SK-N-SH (cell line): Measurements from ENCODE around the gene CLASP2. TPM values are rescaled to one million over a fixed set of nuclear protein-coding genes. Genes with fewer than 3 reads are reported as not detected.

Experiments
- CTCF ChIA-PET: fragments of 300-600, 350-600 bp; formaldehyde crosslinking; extraction: SDS; loops from one replicate; lab custom pipeline; 2021; lab: Yijun Ruan, JAX
- POLR2A ChIA-PET: fragments of 350-600 bp; sonication (Branson Sonifier 250); formaldehyde crosslinking; extraction: SDS; loops from one replicate; lab custom pipeline; 2020; ENCODE audit warnings: antibody characterized with exemption, inconsistent platforms; lab: Yijun Ruan, JAX
- DNase-seq: peaks from one replicate; pipeline ENCODE4 v3.0.0; 2012
- H2AFZ ChIP-seq: fragments of 200-600 bp; sonication (generic); 2 replicates; pipeline ENCODE4 v1.8.1; 2016; ENCODE audit warnings: antibody characterized with exemption, mild to moderate bottlenecking, low read depth
- H3F3A ChIP-seq: fragments of 200-600 bp; sonication (generic); replicated peaks from 2 replicates; pipeline ENCODE3; 2016; ENCODE audit warnings: antibody characterized with exemption, mild to moderate bottlenecking; ENCODE audit not compliant: insufficient read depth
- H3K27ac ChIP-seq, 2 experiments: fragments of 200-500 bp in 1 of 2; fragments of 200-600 bp in 1 of 2; sonication (Bioruptor generic) in 1 of 2; sonication (generic), shearing (Covaris generic) in 1 of 2; 2 replicates each; pipeline versions ENCODE4 v1.5.1 to v1.6.1; 2014 to 2016; ENCODE audit warnings: low read depth in 2 of 2, inconsistent platforms in 1 of 2, low read length in 1 of 2, mild to moderate bottlenecking in 1 of 2, mixed read lengths in 1 of 2
- H3K27me3 ChIP-seq: fragments of 200-600 bp; sonication (generic), shearing (Covaris generic); 2 replicates; pipeline ENCODE4 v1.6.1; 2016; ENCODE audit warnings: mixed run types; ENCODE audit not compliant: insufficient read depth
- H3K36me3 ChIP-seq, 2 experiments: fragments of 200-500 bp in 1 of 2; fragments of 200-600 bp in 1 of 2; sonication (Bioruptor generic) in 1 of 2; sonication (generic) in 1 of 2; replicated peaks in 1 of 2; 2 replicates each; pipeline versions ENCODE3 to v1.5.1; 2014 to 2016; ENCODE audit warnings: low read length in 1 of 2, mild to moderate bottlenecking in 1 of 2; ENCODE audit not compliant: insufficient read depth in 2 of 2, control insufficient read depth in 1 of 2
- H3K4me1 ChIP-seq, 2 experiments: fragments of 200-500 bp in 1 of 2; fragments of 200-600 bp in 1 of 2; sonication (Bioruptor generic) in 1 of 2; sonication (generic), shearing (Covaris generic) in 1 of 2; 2 replicates each; pipeline versions ENCODE4 v1.5.1 to v1.6.1; 2014 to 2016; ENCODE audit warnings: low read depth in 1 of 2, low read length in 1 of 2, mixed run types in 1 of 2; ENCODE audit not compliant: insufficient read depth in 2 of 2, control insufficient read depth in 1 of 2
- H3K4me2 ChIP-seq: fragments of 200-600 bp; sonication (generic), shearing (Covaris generic); 2 replicates; pipeline ENCODE4 v1.6.1; 2017; ENCODE audit warnings: mixed run types
- H3K4me3 ChIP-seq, 2 experiments: fragments of 200-500 bp in 1 of 2; fragments of 200-600 bp in 1 of 2; sonication (Bioruptor generic) in 1 of 2; sonication (generic), shearing (Covaris generic) in 1 of 2; 2 replicates each; pipeline versions ENCODE4 v1.5.1 to v1.8.1; 2014 to 2016; ENCODE audit warnings: low read depth in 2 of 2, inconsistent platforms in 1 of 2, low read length in 1 of 2, mild to moderate bottlenecking in 1 of 2, mixed read lengths in 1 of 2, moderate library complexity in 1 of 2
- H3K79me2 ChIP-seq: fragments of 200-600 bp; sonication (generic); 2 replicates; pipeline ENCODE4 v1.8.1; 2017; ENCODE audit warnings: mild to moderate bottlenecking; ENCODE audit not compliant: insufficient read depth
- H3K9ac ChIP-seq: fragments of 200-600 bp; sonication (generic); 2 replicates; pipeline ENCODE4 v1.6.1; 2017; ENCODE audit warnings: mixed run types
- H3K9me2 ChIP-seq: fragments of 200-600 bp; sonication (generic); 2 replicates; pipeline ENCODE4 v1.6.1; 2017; ENCODE audit warnings: mixed run types
- H3K9me3 ChIP-seq: fragments of 200-600 bp; sonication (generic); 2 replicates; pipeline ENCODE4 v1.6.1; 2017; ENCODE audit warnings: mixed run types, mild to moderate bottlenecking, moderate library complexity
- H4K20me1 ChIP-seq: fragments of 200-600 bp; sonication (generic); 2 replicates; pipeline ENCODE4 v1.6.1; 2017; ENCODE audit warnings: mild to moderate bottlenecking, mixed run types; ENCODE audit not compliant: insufficient read depth
- CHD2 ChIP-seq: fragments of 150-350 bp; IDR thresholded peaks from 2 replicates; pipeline ENCODE4 v1.6.1; 2018; ENCODE audit warnings: low read length; ENCODE audit not compliant: partially characterized antibody
- EP300 ChIP-seq, 2 experiments: IDR thresholded peaks; 2 replicates each; pipeline versions ENCODE4 v1.4.0 to v1.6.1; 2012; ENCODE audit warnings: borderline replicate concordance in 1 of 2, low read depth in 1 of 2, low read length in 1 of 2
- FOSL2 ChIP-seq: IDR thresholded peaks from 2 replicates; pipeline ENCODE4 v1.4.0; 2012; ENCODE audit warnings: low read depth, mild to moderate bottlenecking, moderate library complexity, borderline replicate concordance
- FOXM1 ChIP-seq: IDR thresholded peaks from 2 replicates; pipeline ENCODE4 v1.4.0; 2012; ENCODE audit warnings: low read depth, mild to moderate bottlenecking
- GABPA ChIP-seq: IDR thresholded peaks from 2 replicates; pipeline ENCODE4 v1.4.0; 2012; ENCODE audit warnings: low read depth, mild to moderate bottlenecking
- GATA2 ChIP-seq: sonication (generic); formaldehyde crosslinking; IDR thresholded peaks from 2 replicates; pipeline ENCODE4 v1.5.0; 2020; ENCODE audit warnings: mild to moderate bottlenecking, missing genetic modification reagents
- IRF3 ChIP-seq: fragments of 150-350 bp; IDR thresholded peaks from 2 replicates; pipeline ENCODE4 v1.6.1; 2016; ENCODE audit warnings: mild to moderate bottlenecking, low read depth, low read length
- JUND ChIP-seq: IDR thresholded peaks from 2 replicates; pipeline ENCODE4 v1.4.0; 2012
- POLR2AphosphoS5 ChIP-seq: IDR thresholded peaks from 2 replicates; pipeline ENCODE4 v1.6.1; 2012; ENCODE audit warnings: low read depth, low read length
- RAD21 ChIP-seq: IDR thresholded peaks from 2 replicates; pipeline ENCODE4 v1.6.1; 2012; ENCODE audit warnings: mild to moderate bottlenecking, low read length
- RFX5 ChIP-seq: IDR thresholded peaks from 2 replicates; pipeline ENCODE4 v1.6.1; 2012; ENCODE audit warnings: mild to moderate bottlenecking, improper control_type of control experiment, low read length
- SMC3 ChIP-seq: IDR thresholded peaks from 2 replicates; pipeline ENCODE4 v1.6.1; 2012; ENCODE audit warnings: low read depth, low read length, improper control_type of control experiment
- TAF1 ChIP-seq: IDR thresholded peaks from 2 replicates; pipeline ENCODE4 v1.6.1; 2012; ENCODE audit warnings: low read depth, mild to moderate bottlenecking, low read length, moderate library complexity, borderline replicate concordance
- TCF12 ChIP-seq: IDR thresholded peaks from 2 replicates; pipeline ENCODE4 v1.4.0; 2012
- TEAD4 ChIP-seq: IDR thresholded peaks from 2 replicates; pipeline ENCODE4 v1.4.0; 2012; ENCODE audit warnings: mild to moderate bottlenecking, borderline replicate concordance; ENCODE audit not compliant: insufficient read depth
- USF2 ChIP-seq: fragments of 150-350 bp; IDR thresholded peaks from 2 replicates; pipeline ENCODE4 v1.6.1; 2017; ENCODE audit warnings: antibody characterized with exemption, low read length, low read depth, borderline replicate concordance
- YY1 ChIP-seq: IDR thresholded peaks from 2 replicates; pipeline ENCODE4 v1.4.0; 2012; ENCODE audit warnings: low read depth, mild to moderate bottlenecking
- WGBS: methylation state at CpG from one replicate; pipeline ENCODE4 v1.1.6; 2017; ENCODE audit warnings: low lambda C conversion rate; 5-methylcytosine and 5-hydroxymethylcytosine counted together
- polyA plus RNA-seq, 3 experiments: library from polyadenylated mRNA; depleted of rRNA; stranded (reverse); fragments of >200 nt; gene quantifications; 2 replicates each; pipeline ENCODE4 v1.2.3, GENCODE V29; 2012
- TF ChIP-seq, protein P1 (sequence below): IDR thresholded peaks from 2 replicates; pipeline ENCODE4; 2012
- TF ChIP-seq, protein P2 (sequence below): fragments of 200-600 bp; sonication (generic); IDR thresholded peaks from 2 replicates; pipeline ENCODE4 v1.6.1; 2017; ENCODE audit warnings: antibody characterized with exemption, mild to moderate bottlenecking, moderate library complexity

Gene CLASP2
- polyA plus RNA-seq, 1 of the 3 experiments (the other 2 are of a cell fraction): 13.2 TPM

GRCh38 chr3:33473813-33474212 is 244.2 kb downstream of the CLASP2 start:
- DNase-seq: no peak
- Histone ChIP-seq H4K20me1 (no peaks in the 10 kb centered on the region), H3K9me3 (no peaks in the 10 kb centered on the region), H3K4me2 (no peak overlapping the region), H2AFZ (no peak overlapping the region), H3K79me2 (no peaks in the 10 kb centered on the region), H3K4me3 (no peak overlapping the region), H3K27me3 (no peaks in the 10 kb centered on the region), H3K9me2 (no peaks in the 10 kb centered on the region), H3K27ac (no peak overlapping the region), H3F3A (no peaks in the 10 kb centered on the region), H3K36me3 (no peaks in the 10 kb centered on the region), H3K4me1 (no peaks in the 10 kb centered on the region), H3K9ac (no peak overlapping the region)
- POLR2A ChIA-PET: no interaction called here
- TF ChIP-seq, protein P1, sequence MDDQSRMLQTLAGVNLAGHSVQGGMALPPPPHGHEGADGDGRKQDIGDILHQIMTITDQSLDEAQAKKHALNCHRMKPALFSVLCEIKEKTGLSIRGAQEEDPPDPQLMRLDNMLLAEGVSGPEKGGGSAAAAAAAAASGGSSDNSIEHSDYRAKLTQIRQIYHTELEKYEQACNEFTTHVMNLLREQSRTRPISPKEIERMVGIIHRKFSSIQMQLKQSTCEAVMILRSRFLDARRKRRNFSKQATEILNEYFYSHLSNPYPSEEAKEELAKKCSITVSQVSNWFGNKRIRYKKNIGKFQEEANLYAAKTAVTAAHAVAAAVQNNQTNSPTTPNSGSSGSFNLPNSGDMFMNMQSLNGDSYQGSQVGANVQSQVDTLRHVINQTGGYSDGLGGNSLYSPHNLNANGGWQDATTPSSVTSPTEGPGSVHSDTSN: no peak
- no peak for TF ChIP-seq EP300 (IDR thresholded peaks at IDR 0.05; ENCODE audit: borderline replicate concordance in 1 of 2, low read depth in 1 of 2, low read length in 1 of 2)
- TF ChIP-seq POLR2AphosphoS5: no peak
- TF ChIP-seq SMC3: no peak
- TF ChIP-seq TAF1: no peak
- no peak for TF ChIP-seq USF2
- WGBS: 95% methylated on average over 2 of the region's 2 CpGs
- CTCF ChIA-PET: no interaction called here

- Histone ChIP-seq H3K79me2 (no peaks in the 10 kb centered on the region), H3K27ac (no peak overlapping the region), H2AFZ (no peak overlapping the region), H3K9ac (no peak overlapping the region), H4K20me1 (no peaks in the 10 kb centered on the region), H3F3A (no peaks in the 10 kb centered on the region), H3K9me2 (no peaks in the 10 kb centered on the region), H3K9me3 (no peaks in the 10 kb centered on the region), H3K4me3 (no peak overlapping the region), H3K27me3 (no peaks in the 10 kb centered on the region), H3K36me3 (no peaks in the 10 kb centered on the region), H3K4me2 (no peak overlapping the region), H3K4me1 (no peaks in the 10 kb centered on the region)
- WGBS: 78% methylated on average over 3 of the region's 3 CpGs
- CTCF ChIA-PET: interaction anchor here (0.7 kb wide), 1 partner anchor 34 kb away, joined by 3 read pairs; no protein-coding TSS in a partner anchor
- DNase-seq: no peak
- POLR2A ChIA-PET: no interaction called here
- TF ChIP-seq SMC3 (no peak), YY1 (no peak), RFX5 (no peak), RAD21 (no peak), TCF12 (no peak), USF2 (no peak), CHD2 (no peak), GABPA (no peak), GATA2 (no peak), FOXM1 (no peak), FOSL2 (no peak), TEAD4 (no peak), JUND (no peak), IRF3 (no peak)
- TF ChIP-seq, protein P2, sequence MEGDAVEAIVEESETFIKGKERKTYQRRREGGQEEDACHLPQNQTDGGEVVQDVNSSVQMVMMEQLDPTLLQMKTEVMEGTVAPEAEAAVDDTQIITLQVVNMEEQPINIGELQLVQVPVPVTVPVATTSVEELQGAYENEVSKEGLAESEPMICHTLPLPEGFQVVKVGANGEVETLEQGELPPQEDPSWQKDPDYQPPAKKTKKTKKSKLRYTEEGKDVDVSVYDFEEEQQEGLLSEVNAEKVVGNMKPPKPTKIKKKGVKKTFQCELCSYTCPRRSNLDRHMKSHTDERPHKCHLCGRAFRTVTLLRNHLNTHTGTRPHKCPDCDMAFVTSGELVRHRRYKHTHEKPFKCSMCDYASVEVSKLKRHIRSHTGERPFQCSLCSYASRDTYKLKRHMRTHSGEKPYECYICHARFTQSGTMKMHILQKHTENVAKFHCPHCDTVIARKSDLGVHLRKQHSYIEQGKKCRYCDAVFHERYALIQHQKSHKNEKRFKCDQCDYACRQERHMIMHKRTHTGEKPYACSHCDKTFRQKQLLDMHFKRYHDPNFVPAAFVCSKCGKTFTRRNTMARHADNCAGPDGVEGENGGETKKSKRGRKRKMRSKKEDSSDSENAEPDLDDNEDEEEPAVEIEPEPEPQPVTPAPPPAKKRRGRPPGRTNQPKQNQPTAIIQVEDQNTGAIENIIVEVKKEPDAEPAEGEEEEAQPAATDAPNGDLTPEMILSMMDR: no peak
Observed at GRCh38 chr3:33467786-33468185, 250.3 kb downstream of the CLASP2 start.
